Neural cell (in vitro differentiated cells): ENCODE results near the gene PIGP.

ENCODE experiments used
- CTCF ChIP-seq: fragments of 450-650 bp; IDR thresholded peaks from 2 replicates; pipeline ENCODE4 v1.5.1; 2014; ENCODE audit warnings: antibody characterized with exemption, mild to moderate bottlenecking, moderate library complexity; ENCODE audit not compliant: poor library complexity, severe bottlenecking
- MXI1 ChIP-seq: fragments of 450-650 bp; conservative IDR thresholded peaks from 2 replicates; pipeline ENCODE4 v1.6.1; 2014; ENCODE audit warnings: antibody characterized with exemption, mild to moderate bottlenecking; ENCODE audit not compliant: poor library complexity, severe bottlenecking
- POLR2AphosphoS5 ChIP-seq: IDR thresholded peaks from 2 replicates; pipeline ENCODE4 v1.6.1; 2012
- REST ChIP-seq: IDR thresholded peaks from 2 replicates; pipeline ENCODE4 v1.6.1; 2012; ENCODE audit warnings: borderline replicate concordance
- SMC3 ChIP-seq: fragments of 450-650 bp; conservative IDR thresholded peaks from 2 replicates; pipeline ENCODE4 v1.6.1; 2014; ENCODE audit warnings: antibody characterized with exemption, mild to moderate bottlenecking, moderate library complexity; ENCODE audit not compliant: poor library complexity

- TF ChIP-seq POLR2AphosphoS5 (no peak), CTCF (peak; percentile 11), MXI1 (no peak), REST (no peak), SMC3 (no peak)
Observed at GRCh38 chr21:37028570-37028969, 44.3 kb downstream of the PIGP start.
